ENCODE data around the gene BIK.

DNA sequence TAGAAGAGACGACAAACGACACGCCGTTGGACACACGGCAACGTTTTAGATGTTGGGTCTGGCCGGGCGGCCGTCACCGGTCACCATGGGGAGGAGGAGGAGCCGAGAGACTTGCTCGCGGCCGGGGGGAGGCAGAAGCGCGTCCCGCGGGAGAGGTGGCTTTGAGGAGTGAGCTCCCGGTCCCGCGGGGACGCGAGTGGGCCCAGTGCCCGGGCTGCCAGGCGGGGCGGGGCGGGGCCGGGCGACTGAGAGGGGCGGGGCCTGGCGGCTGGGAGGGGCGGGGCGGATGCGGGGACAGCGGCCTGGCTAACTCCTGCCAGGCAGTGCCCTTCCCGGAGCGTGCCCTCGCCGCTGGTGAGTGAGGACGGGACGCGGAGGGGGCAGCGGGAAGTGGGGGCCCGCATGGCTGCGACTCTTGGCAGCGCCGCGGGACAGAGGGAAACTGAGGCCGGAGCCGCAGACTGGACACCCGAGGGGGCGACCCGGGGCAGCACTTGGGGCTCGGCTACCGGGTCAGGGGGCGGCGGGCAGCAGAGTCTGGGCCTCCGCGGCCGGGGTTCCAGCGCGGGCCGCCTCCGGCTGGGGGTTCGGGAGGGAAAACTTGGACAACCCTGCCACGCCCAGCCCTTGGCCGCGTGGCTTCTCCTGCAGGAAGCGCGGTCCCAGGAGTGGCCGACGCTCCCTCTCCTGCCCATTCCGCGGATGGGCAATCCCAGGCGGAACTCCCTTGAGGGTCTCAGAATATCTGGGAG, 40.9 kb downstream of the BIK start, which contains the start of gene TSPO:
- TF ChIP-seq, protein P1, sequence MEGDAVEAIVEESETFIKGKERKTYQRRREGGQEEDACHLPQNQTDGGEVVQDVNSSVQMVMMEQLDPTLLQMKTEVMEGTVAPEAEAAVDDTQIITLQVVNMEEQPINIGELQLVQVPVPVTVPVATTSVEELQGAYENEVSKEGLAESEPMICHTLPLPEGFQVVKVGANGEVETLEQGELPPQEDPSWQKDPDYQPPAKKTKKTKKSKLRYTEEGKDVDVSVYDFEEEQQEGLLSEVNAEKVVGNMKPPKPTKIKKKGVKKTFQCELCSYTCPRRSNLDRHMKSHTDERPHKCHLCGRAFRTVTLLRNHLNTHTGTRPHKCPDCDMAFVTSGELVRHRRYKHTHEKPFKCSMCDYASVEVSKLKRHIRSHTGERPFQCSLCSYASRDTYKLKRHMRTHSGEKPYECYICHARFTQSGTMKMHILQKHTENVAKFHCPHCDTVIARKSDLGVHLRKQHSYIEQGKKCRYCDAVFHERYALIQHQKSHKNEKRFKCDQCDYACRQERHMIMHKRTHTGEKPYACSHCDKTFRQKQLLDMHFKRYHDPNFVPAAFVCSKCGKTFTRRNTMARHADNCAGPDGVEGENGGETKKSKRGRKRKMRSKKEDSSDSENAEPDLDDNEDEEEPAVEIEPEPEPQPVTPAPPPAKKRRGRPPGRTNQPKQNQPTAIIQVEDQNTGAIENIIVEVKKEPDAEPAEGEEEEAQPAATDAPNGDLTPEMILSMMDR (IDR thresholded peaks at IDR 0.05), result no peak
- TF ChIP-seq ZFX (IDR thresholded peaks at IDR 0.05; ENCODE audit: borderline replicate concordance), result no peak
